Measurements from ENCODE around the gene ZMYND8. TPM values are rescaled to one million over a fixed set of nuclear protein-coding genes. Genes with fewer than 3 reads are reported as not detected.
"Not testable (repeated sequence)": the region's sequence is repeated elsewhere in the genome, so short reads cannot be mapped to it uniquely, and the experiment has no call there.

The ZMYND8 gene
- total RNA-seq, 1 donor from 2014 or later: 13.8 TPM

DNA sequence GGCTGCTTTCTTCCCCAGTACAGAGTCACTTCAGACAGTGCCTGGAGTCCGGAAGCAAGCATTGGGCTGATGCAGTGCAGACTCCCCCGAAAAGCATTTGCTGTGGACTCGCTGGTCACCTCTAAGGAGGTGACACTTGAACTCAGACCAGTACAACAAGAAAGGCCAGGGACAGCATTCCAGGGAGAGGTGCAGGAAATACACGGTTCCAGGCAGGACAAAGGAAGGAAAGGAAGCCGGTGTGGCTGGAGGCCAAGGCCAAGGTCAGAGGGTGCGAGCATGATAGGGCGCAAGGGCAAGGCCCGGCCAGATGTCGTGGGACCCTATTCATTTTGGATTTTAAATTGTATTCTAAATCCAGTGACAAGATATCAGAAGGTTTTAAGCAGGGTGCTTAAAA, 160.9 kb downstream of the ZMYND8 start:
- DNase-seq (ENCODE audit: low spot score) (no peak), ATAC-seq (no peak)

DNA sequence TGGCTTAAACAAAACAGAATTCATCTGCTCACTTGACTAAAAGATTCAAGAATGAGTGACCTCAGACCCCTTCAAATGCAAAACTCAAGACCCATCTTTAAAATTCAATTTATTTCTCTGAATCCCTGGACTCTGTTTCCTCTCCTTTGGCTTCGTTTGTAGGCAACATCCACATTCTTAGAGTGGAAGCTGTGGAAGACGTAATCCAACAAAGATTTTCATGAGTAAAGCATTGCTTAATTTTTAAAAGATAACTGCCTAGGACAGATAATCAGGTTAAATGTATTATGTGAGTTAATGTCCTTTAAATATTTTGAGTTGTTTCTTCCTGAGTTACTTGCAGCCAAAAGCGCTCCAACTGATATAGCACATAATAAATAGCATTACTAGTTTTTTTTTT, 164.5 kb downstream of the ZMYND8 start:
- DNase-seq (ENCODE audit: low spot score) (no peak), ATAC-seq (no peak)

DNA sequence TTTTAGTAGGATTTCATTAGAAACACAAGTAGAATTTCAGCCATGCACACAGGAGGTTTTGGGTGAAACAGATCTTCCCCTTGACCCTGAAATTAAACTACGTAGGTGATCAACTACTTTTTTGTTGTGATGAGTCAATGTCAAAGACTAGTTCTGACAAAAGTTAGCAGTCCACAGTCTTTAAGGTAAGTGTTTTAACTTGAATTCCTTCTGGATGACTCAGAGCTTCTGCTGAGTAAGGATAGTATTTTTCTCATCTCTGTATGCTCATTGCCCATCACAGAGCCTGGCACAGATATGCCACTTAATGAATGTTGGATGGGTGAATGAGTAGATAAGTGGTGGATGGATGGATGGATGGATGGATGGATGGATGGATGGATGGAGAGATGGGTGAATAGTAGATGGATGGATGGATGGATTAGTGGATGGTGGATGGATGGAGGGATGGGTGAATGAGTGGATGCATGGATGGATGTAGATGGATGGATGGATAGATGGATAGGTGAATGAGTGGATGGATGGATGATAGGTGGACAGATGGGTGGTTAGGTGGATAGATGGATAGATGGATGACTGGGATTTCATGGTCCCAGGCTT, 165.3 kb downstream of the ZMYND8 start:
- ATAC-seq (no peak), DNase-seq (ENCODE audit: low spot score) (no peak)

DNA sequence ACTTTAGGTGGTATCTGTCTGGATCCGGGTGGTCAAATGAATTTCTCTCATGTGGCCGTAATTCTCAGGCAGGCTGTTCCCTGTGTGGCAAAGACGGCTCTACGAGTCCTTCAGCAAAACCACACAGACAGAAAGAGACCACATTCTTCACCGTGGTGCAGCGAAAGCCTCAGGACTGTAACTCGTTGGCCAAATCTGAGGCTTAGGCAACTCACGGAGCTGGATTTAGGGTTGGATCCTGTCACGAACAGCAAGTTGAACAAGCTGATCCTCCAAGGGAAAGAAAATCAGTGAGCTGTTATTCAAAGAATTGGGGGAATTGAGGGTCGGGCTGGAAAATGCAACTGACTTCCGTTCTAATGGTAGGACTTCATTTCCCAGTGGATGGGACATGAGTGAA, 167.4 kb downstream of the ZMYND8 start:
- DNase-seq (ENCODE audit: low spot score) (no peak), ATAC-seq (no peak)

DNA sequence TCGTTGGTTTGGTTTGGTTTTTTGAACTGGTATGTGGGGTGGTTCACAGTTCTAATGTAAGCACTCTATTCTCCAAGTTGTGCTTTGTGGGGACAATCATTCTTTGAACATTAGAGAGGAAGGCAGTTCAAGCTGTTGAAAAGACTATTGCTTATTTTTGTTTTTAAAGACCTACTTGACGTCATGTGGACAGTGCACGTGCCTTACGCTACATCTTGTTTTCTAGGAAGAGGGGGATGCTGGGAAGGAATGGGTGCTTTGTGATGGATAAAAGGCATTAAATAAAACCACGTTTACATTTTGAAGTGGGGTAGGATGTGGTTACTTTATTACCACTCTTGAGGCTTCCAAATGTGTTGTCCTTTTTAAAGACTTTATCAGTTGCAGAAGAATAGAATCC, 168.0 kb downstream of the ZMYND8 start:
- no peak for ATAC-seq
- DNase-seq (ENCODE audit: low spot score): no peak

DNA sequence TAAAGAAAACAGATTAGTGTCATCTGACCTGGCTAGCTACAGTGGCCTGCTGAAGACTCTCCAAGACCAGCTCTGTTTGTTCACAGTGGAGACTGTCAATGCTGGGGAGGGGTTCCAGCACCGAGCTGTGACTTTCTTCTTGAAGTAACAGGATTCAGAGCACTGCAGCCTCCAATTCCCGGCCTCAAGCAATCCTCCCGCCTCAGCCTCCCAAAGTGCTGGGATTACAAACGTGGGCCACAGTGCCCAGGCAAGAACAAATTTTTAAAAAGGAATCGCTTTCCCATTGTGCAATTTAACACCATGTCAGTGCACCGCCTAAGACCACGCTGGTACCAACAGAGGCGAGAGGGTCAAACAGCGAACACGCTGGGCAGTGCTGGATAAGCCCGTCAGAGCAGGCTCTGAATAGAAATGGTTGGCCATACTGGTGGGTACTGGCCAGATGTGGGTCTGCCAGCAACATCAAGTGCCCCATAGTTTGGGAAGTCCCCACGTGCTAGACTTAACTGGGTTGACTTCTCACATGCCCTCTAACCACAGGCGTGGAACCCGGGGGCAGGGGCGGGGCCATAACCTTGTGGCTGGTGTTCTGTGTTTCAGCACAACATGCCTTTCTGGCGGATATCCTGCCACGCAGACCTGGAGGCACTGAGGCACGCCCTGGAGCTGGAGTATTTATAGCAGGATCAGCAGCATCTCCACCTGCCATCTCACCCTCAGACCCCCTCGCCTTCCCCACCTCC, 168.9 kb downstream of the ZMYND8 start:
- no peak for DNase-seq (ENCODE audit: low spot score)
- no peak for ATAC-seq

DNA sequence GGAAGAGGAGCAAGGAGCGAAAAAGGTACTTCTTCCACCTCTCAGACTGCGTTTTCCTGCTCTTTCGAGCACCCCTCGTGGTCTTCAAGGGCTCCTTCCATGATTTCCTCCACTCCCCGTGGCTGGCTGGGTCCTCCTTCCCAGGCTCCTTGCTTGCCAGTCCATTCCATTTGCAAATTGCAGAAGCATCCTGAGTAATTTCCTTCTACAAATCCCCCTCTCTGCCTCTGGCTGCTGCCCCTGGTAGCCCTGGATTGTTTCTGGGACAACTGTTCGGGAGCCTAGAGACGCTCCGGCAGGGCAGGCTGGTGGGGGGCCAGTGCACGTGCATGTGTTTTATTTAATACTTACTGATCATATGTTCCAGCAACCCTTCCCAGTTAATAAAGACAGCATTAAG, 173.1 kb downstream of the ZMYND8 start:
- DNase-seq (ENCODE audit: low spot score) (no peak), ATAC-seq (no peak)

DNA sequence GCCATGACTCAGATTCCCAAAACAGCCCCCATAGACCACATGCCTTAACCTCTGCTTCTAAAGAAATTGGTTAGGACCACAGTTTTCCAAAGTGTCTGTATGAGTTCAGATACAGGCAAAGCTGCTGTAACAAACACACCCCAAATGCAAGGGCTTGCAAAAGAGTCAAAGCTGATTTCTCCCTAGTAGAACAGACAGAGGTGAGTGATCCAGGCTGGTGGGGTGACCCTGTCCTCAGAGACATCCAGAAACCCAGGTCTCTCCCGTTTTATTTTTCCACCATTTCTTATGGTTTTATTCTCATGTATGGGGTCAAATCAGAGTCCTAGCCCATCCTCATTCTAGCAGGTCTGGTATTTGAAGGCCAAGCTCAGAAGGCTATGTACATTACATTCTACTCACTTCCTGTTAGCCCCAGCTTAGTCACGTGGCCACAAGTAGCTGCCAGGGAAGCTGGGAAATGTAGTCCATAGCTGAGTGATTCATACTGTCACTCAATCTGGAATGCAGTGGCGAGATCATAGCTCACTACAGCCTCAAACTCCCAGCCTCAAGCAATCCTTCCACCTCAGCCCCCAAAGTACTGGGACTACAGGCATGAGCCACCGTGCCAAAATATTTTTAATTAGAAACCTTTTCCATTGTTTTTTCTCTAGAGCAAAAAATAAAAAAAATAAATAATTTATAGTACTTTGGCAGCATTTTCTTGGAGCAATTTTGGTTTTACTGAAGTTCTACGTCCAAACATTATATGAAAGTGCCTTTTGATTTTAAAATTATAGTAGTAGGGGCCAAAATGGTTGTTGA, 175.2 kb downstream of the ZMYND8 start:
- peak; percentile 25 for ATAC-seq
- DNase-seq (ENCODE audit: low spot score): no peak

DNA sequence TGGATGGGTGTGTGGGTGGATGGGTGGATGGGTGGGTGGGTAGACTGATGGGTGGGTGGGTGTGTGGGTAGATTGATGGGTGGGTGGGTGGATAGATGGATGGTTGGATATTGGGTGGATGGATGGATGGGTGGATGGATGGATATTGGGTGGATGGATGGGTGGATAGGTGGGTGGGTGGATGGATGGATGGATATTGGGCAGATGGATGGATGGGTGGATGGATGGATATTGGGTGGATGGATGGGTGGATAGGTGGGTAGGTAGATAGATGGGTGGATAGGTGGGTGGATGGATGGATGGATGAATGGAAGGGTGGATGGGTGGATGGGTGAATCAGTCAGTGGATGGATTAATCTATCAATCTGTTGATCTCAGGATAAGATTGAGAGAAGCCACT, 177.2 kb downstream of the ZMYND8 start:
- DNase-seq (ENCODE audit: low spot score): no peak
- no peak for ATAC-seq

DNA sequence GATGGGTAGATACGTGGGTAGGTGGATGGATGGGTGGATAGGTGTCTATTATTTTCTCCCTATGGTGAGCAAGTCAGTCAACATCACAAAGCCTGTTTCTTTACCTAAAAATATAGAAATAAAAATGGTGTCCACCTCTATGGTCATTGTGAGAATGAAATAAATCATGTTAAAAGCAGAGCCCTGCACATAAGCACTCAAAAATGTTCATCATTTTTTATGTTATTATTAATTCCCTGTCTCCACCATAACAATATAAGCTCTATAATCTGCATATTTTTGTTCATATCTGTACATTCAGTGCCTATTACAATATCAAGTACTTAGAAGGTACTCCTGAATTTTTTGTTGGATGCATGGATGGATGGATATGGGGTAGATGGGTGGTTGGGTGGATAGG, 177.6 kb downstream of the ZMYND8 start:
- ATAC-seq (no peak), DNase-seq (ENCODE audit: low spot score) (no peak)

DNA sequence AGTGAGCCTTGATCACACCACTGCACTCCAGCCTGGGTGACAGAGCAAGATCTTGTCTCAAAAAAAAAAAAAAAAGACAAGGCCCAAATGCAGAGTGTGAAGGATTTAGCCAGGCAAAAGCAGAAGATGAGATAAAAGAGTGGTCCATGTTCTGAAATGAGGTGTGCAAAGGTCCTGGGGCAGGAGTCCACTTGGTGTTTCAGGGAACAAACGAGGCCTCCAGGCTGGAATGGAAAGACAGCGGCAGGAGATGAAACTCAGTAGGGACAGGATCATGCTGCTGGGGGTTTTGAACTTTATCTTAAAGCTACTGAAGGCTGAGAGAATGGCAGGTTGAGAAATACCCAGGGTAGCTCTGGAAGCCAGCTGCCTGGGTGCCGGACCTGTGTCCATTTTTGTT, 178.2 kb downstream of the ZMYND8 start:
- no peak for DNase-seq (ENCODE audit: low spot score)

DNA sequence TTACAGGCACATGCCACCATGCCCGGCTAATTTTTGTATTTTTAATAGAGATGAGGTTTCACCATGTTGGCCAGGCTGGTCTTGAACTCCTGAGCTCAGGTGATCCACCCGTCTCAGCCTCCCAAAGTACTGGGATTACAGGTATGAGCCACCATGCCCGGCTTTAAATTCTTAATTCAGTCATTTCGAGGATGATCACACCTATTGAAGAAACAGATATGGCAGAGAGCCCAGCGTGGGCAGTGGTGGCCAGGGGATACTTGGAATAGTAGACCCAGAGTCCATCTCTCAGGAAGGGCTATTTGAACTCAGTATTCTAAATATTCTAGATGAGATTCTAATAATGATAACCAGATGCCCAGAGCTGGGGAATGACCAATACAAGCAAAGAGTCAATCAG, 180.3 kb downstream of the ZMYND8 start:
- not testable (repeated sequence) for DNase-seq (ENCODE audit: low spot score); ATAC-seq

More for the DNA sequence above, 178.2 kb downstream of the ZMYND8 start:
- ATAC-seq: no peak

DNA sequence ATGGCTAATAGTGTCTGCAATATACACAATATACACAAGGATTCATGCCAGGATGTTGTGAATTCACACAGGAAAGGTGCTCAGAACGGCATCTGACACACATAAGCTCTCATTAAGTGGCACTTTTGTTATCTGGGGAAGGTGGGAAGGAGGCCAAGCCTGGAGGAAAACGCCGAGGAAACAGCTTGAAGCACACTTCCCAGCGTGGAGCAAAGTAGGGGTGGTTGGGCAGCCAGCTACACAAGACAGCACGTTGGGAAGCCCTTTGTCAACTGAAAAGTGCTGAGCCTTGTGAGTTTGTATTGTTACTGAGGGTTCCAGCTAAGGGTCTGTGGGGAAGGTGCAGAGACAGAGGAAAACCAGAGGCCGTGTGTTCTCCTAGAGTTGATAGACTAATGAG, 181.0 kb downstream of the ZMYND8 start:
- ATAC-seq (no peak), DNase-seq (ENCODE audit: low spot score) (no peak)

DNA sequence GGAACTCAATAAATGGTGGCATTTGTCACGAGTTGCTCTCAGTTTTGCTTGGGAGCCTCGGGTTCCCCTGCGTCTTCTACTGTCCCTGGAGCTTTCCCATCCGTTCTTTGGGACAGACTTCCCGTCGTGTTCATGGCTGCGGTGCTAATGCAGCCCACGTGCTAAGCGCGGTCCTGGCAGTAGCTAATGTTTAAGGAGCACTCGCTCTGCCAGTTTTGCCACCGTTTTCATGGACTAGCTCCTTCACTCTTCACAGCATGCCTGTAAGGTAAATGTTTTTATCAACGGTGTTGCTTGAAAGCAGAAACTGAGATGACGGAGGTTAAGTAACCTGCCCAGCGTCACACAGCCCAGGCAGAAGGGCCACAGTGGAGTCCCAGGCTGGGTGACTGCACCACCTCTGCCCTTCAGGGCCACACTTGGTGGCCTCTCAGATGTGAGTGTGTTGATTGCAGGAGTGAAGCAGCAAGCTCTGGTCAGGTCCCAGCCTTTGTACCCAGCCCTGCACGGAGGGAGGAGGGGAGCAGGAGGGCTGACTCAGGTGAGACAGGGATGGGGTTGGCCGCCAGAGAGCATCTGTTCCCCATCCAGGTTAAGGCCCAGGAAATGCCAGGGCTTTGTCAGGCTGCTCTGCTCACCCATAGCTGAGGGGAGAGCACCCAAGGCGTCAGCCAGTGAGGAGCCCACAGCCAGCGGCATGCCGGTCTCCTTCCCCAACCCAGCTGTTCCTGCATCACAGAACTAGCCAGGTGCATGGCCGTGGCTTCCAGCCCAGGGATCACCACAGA, 181.8 kb downstream of the ZMYND8 start:
- no peak for DNase-seq (ENCODE audit: low spot score)
- no peak for ATAC-seq

DNA sequence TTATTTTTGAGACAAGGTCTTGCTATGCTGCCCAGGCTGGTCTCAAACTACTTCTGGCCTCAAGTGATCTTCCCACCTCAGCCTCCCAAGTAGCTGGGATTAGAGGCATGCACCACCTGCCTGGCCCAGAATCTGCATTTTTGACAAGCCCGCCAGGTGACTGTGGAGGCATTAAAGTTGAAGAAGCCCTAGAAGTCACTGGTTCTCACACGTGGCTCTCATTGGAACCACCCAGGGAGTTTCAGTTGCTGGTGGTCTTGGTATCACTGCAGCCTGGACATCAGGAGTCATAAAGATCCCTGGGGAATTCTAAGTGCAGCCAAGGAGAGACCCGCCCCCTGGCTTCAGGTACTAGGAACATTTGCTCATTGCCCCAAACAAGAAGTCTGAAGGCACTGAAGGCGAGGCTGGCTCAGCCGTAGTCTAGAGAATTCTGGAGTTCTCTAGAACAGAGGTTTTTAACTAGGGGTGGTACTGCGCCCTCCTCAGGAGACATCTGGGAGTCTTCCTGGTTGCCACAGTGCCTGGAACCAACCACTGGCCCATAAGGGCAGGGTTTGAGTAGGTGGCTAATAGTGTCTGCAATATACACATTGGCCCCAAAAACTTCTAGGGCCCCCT, 182.8 kb downstream of the ZMYND8 start:
- no peak for DNase-seq (ENCODE audit: low spot score)
- no peak for ATAC-seq

DNA sequence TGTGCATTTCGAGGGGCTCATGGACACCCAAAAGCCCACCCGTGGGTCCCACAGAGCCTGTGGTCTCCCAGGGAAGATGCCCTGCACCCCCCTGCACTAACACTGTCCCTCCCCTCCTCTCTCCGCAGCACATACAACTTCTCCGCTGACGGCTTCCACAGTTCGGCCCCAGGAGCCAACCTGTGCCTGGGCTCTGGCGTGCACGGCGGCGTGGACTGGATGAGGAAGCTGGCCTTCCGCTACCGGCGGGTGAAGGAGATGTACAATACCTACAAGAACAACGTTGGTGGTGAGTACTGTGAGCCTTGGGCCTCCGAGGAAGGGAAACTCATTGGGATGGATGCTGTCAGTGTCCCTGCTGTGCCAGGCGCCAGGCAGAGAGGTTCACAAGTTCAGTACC, 183.9 kb downstream of the ZMYND8 start:
- DNase-seq (ENCODE audit: low spot score): no peak
- ATAC-seq: no peak

DNA sequence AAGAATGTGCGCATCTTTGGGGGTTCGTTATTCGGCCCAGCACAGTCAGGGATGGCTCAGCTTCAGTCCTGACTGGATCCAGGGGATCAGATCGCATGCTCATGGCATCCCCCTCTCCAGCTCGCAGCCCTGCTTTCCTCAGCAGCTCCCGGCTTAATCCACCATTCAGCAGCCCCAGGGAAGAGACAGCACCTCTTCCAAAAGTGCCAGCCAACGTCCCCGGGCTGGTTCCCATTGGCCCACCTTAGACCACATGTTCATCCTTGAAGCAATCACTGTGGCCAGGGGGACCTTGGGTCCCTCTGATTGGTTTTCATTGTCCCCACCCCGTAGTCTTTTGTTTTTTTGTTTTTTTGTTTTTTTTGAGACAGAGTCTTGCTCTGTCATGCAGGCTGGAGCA, 188.7 kb downstream of the ZMYND8 start:
- ATAC-seq (no peak), DNase-seq (ENCODE audit: low spot score) (no peak)

DNA sequence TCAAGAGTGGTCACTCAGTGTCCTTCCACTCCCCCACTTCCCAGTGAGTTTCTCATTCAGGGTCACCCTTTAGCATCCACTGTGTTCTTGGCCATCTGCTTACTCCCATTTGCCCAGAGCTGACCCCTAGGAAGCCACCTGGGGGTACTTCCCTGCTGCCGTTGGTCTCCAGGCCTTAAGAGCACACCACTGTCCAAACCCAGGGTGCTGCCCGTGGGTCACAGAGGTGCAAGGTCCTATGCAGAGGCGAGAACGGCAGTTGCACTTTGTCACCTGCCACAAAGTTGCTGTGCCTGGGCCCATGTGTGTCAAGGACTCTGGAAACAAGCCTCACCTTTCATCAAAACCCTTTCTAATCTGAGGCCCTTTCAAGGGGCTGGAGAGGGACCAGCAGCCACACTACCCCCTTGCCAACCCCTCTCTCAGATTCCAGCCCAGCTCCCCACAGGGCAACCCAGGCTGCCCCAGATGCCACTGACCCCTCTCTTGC, 191.1 kb downstream of the ZMYND8 start:
- DNase-seq (ENCODE audit: low spot score): no peak

DNA sequence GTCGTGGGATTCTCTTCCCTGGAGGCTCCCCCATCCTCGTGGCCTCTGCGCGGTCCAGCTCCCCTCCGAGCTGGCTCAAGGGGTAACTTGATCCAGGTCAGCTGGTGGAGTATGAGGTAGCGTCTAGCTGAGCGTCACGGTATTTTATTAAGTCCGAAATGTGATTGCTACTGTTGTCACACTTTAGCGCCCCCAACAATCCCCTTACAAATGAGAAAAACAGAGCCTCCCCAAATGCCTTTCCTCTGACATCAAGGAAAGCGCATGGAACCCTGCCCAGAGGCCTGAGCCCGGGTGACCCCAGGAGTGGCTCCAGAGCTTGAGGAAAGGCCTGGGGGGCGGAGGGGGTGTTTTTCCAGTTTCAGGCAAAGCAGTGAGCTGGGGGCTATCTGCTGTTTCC, 192.4 kb downstream of the ZMYND8 start:
- ATAC-seq (no peak), DNase-seq (ENCODE audit: low spot score) (no peak)

More for the DNA sequence above, 191.1 kb downstream of the ZMYND8 start:
- ATAC-seq: no peak

DNA sequence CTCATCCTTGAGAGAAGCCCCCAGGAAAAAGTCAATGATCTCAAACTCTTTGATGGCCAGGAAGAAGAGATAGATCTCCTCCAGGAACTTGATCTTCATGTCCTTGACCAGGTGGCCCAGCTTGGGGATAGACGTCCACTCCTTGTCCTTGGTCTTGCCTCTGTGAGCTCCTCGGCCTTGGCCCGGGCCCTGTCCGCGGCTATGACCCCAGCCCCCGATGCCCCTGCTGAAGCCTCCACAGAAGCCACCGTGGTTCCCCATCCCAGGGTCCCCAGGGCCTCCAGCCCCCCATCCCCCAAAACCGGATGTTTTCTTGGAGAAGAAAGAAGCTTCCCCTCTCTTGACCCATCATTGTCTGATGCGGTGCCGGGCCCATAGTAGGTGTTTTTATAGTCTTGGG, 195.1 kb downstream of the ZMYND8 start:
- DNase-seq (ENCODE audit: low spot score) (no peak), ATAC-seq (no peak)

DNA sequence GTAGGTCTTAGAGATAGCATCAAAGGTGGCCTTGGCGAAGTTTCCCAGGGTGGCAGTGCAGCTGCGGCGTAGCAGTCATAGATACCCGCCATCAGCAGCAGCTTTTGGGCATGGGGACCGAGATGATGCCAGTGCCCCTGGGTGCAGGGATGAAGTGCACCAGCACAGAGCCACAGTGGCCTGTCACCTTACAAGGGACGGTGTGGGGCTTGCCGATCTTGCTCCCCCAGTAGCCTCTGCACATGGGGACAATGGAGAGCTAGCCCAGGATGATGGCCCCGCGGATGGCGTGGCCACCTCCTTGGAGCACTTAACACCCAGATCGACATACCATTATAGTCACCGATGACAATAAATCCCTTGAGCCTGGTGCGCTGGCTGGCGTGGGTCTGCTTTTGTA, 195.5 kb downstream of the ZMYND8 start:
- DNase-seq (ENCODE audit: low spot score): no peak
- ATAC-seq: no peak

Measured in left lobe of liver (tissue), 2 donors.